NCI-H345 (cell line): ENCODE data around the gene CLCA2.
A peak's percentile ranks its signal among the peaks of the same experiment; 100 is the strongest.

Experiments used
- DNase-seq: peaks from one replicate; lab custom pipeline; 2025; lab: John Stamatoyannopoulos, UW

CLCA2 gene

DNA sequence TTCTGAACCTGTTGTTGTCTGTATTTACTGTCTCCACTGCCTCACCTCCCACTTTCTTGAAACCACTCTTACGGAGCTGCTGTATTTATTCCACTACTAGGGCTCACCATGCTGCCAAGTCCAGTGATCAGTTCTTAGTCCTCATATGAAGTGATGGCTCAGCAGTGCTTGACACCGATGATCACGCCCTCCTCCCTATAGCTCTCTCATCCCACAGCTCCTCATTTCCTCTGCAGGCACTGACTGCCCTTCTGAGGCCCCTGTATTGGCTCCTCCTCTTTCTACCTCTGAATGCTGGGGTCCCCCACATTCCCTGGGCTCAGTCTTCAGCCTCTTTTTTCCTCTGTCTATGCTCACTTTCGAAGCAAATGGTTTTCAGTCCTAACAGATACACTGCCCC lies 48.2 kb downstream of the CLCA2 start:
- no peak for DNase-seq

DNA sequence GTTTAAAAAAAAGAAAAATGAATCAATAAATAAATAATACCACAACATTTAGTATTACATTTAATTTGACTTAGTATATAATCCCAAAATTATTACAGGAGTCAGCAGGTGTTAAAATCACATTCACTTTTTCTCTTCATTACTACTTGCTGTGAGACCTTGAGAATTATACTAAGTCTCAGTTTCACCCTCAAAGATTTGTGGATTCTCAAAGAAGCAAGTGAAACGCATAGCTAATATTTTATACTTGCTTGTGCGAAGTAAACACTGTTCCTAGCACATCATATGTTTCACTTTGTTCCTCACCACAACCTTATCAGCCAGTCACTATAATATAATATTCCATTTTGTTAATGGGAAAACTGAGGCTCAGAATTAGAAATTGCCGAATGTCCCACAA lies 48.8 kb downstream of the CLCA2 start:
- no peak for DNase-seq

DNA sequence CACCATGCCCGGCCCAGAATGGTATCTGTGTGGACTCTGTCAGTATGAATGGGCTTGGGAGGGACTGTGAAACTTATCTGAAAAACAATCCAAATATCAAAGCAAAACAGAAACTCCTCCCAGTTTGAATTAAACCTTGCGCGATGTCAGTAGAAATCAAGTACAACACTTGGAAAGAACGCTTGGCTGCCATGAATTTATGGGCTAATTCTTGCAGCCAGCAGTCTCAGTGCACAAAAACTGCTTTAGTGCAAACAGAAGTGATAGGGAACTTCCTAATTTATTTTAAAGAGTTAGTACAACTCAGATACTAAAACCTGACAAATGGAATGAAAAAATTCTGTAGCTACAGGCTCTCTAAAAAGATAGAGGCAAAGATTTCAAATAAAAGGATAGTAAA lies 53.3 kb downstream of the CLCA2 start:
- DNase-seq, result no peak

DNA sequence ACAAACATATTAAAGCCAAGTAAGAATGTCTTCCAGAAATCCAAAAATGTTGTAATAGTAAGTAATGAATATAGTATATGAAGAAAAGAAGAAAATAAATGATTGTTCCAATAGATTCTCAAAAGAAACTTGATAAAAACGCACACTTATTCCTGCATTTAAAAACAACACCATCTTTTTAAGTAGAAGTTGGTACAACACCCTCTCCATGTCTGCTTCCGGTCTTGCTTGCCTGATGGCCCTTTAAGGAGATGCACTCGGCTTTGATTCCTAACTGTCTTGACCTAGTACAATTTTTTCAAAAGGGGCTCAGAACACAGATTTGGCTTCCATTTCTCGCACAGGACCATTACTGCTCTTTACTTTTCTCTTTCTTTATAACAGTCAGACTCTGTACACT lies 53.7 kb downstream of the CLCA2 start:
- no peak for DNase-seq

DNA sequence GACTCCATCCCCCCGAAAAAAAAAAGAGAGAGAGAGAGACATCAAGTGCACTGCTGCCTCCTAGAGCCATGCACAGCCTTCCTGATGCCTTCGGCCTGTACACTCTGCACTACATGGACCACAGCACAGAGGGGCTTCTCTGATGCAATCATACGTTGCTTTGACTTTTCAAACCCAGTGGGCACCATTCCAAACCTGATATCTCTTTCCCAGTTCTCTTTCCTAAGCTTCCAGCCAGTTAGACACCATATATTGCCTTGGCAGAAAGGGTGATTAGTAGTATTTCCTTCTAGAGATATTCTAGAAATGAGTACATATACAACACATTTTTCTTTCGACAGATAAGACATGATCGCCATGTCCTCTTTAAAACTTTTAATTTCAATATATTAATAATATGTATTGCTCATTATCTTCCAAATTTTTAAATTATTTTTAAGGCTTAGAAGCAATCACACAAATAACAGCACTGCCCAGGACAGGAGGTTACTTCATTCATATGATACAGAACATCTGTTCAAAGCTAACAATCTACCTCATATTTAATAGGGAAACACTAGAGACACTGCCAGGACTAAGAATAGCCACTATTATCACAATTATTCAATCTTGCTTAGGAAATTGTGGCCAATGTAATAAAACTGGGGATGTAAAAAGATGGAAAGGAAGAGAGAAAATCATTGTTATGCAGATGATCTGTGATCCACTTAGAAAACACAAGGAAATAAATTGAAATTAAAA lies 54.6 kb downstream of the CLCA2 start:
- DNase-seq, result no peak

DNA sequence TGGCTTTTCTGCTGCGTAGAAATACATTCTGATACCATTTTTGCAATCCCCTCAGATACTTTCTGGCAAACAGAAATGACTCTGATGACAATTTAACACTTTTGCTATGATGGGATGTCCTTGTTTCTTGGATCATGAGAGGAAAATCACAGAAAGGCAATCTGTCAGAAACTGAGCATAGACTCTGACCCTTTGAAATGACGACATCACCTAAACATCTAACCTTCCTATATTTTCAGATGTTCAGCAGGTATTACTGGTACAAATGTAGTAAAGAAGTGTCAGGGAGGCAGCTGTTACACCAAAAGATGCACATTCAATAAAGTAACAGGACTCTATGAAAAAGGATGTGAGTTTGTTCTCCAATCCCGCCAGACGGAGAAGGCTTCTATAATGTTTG lies 58.0 kb downstream of the CLCA2 start:
- DNase-seq, result no peak

DNA sequence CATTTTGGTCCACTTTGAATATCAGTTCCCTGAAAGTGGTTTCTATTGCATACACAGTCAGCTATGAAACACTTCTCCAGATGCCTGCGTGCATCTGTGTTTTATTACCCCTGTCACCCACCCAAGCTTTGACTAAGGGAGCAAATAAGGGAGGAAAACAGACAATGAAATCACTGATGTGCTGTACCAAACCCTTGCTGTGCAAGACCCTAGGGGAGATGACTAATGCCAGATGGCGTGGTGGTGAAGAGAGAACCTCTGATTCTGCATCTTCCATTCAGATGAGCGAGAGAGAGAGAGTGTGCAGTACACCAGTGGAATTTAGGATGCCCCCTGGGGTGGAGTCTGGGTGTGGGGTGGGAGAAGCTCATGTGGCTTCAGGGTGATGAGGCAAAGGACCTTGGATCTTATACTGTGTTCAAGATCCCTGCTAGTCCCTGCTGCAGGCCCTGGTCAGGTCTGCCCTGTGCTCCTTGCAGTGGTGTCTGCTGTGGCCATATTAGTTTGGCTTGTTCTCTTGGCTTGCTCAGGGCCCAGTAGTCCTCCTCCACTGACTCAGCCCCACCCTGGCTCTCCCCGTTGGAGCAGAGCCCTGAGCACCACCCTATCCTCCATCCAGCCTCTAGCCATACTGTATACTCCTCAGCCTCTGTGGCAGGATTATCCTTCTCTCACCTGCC lies 63.3 kb downstream of the CLCA2 start:
- DNase-seq, result no peak

DNA sequence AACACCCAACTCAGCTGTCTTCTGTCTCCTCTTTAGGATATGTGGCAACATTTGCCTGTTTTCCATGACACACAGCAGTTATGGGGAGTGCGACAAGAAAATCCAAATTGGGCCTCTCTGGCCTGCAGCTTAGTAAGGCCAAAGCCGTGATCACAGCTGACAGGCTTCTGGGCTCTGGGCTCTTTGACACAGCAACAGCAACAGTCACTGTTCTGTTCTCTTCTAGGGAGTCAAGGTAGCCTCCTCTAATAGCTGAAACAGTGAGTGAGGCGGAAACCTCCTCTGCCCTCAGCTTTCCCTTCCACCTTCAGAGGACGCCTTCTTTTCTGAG lies 63.8 kb downstream of the CLCA2 start:
- DNase-seq, result no peak

DNA sequence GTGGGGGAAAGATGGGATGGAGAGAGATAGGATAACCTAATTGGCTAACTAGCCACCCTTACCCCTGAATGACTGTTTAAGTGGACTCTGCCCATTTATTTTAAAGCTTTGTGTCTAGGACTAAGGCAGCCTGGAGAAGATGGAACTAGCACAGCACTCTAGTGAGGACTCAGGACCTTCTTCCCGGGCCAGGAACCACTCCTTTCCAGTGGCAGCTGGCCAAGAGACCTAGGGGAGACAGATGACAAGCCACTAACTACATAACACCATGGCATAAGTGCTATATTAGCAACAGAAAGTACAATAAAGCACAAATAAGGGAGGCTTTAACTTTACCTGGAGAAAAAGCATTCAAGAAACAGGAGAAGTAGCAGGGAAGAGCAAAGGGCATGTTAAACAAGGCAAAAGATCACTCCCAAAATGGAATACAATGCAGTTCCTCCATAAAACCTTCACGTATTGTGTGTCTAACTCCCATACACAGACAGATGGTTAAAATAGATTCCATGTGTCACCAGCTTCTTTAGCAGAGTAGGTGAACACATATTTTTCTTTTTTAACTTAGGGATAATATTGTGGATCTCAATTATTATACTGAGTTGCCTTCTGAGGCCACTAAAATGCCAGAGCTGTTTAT lies 65.4 kb downstream of the CLCA2 start:
- DNase-seq, result no peak

DNA sequence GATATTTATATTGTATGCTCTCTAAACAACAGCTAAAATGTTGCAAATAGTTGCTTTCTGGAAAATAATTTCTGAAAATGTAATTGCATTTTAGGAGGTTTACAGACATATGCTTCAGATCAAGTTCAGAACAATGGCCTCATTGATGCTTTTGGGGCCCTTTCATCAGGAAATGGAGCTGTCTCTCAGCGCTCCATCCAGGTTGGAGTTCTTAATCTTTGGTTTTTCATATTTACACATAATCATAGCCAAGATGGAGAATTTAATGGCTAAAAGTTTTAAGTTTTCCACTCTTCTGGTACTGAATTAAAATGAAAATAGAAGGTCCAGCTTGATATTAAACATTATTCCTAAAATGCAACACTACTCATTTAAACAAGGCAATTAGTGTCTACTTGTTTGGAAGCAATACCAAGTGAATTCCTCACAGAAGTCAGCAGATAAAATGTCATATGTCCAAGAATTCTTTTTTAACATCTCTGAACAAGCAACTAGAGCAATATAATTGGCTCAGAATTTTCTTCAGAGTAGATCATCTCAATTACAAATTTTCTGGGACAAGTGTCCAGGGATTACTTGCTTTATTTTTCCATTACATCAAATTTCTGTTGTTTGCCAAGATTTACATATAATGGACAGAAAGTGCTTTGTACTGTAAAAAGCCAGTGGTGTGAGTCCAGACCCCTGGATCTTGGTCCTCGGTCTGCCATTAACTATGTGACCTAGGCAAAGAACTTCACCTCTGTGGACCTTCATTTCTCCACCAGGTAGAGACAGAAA lies 67.4 kb downstream of the CLCA2 start:
- DNase-seq, result no peak

DNA sequence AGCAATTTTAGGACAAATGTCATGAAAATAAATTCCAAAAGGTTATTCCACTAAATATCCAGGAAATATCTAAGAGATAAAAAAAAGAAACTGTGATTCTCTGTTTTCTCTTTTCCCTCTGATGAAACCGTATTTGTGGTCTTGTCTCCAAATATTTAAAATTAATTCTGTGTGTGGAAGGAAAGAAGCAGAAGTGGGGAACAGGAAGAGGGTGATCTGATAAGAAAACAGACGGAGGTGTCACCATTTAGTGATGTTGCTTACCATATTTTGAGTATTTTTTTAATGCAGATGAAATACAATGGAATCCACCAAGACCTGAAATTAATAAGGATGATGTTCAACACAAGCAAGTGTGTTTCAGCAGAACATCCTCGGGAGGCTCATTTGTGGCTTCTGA lies 74.3 kb downstream of the CLCA2 start:
- no peak for DNase-seq

DNA sequence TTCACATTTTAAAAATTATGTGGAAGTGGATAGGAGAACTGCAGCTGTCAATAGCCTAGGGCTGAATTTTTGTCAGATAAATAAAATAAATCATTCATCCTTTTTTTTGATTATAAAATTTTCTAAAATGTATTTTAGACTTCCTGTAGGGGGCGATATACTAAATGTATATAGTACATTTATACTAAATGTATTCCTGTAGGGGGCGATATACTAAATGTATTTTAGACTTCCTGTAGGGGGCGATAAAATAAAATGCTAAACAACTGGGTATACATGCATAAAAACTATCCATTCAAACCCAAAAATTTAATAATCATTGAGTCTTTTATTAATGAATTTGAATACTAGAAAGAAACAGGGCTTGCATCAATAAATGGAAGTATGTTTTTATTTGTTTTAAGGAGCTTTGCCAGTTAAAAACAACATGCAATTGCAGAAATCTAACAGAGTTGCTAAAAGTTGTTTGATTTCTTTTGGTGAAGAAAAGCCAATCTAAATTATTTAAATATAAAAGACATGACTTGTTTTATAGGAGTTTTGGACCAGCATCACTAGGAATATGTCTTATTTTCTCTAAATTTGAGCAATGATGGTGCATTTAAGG lies 76.1 kb downstream of the CLCA2 start:
- DNase-seq, result peak; percentile 34

DNA sequence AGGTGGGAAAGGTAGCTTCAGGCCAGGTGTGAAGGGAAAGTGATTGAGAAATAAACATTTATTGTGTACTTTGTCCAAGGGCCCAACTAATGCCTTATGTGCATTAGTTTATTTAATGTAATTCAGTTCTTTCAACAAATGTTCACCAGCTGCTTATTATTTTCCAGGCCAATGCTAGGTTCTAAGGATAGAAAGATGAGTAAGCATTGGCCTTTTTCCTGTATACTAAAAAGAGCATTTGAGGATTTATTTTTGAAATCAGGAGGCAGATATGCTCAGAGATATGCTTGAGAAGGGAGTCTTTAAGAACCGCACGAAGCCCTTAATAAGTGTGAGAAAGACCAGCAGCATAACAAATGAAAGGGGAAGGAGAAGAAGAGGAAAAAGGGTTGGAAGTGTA lies 76.7 kb downstream of the CLCA2 start:
- DNase-seq, result no peak

DNA sequence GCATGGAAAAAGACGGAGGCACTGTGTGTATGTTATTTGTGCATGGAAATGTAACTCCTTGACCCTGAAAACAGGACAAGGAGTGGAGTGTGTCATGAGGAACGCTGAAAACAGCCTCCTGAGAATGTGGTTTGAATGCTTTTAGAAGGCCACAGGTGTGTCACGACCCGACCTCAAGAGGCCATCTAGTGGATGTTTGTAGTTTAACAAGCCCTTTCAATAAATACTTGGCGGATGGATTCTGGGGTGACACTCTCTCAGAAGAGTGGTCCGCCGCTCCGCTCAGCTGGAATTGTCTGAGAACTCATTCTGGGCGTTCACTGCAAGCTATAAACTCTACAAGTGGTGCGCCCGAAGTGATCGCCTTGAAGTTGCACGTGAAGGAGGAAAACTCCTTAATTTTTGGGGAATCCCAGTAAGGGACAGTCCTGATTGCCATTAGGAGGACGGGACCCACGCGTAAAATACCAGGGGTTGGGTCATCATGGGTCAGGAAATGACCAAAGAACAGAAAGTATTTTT lies 78.2 kb downstream of the CLCA2 start:
- peak; percentile 20 for DNase-seq

DNA sequence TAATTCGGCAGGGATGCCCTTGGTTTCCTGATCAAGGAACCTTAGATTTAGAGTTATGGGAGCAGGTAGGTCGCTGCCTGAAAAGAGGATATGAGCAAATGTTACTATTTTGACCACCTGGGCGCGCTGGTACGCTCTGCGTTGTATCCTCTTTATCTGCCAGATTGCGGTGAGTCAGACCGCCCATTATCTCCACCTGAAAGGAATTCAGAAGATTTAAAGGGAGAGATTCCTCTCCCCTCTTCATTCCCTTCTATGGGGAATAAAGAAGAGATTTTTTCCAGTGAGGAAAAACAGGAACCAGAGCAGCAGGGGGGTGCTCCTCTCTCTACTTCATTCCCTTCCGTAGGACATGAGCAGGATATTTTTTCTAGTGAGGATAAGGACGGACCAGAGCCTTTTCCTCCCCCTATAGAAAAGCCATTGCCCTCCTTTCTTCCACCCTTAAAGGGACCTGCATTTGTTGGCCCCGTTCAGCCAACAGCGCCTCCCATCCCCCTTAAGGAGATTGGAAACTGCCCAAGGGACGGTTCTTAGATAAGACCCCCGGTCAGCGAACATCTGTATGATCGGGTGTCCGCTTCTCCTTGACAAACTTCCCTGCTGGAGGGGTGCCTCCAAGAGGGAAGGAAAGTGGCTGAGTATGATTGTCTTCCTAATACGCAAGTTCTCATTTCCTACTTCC lies 78.9 kb downstream of the CLCA2 start:
- DNase-seq, result no peak

DNA sequence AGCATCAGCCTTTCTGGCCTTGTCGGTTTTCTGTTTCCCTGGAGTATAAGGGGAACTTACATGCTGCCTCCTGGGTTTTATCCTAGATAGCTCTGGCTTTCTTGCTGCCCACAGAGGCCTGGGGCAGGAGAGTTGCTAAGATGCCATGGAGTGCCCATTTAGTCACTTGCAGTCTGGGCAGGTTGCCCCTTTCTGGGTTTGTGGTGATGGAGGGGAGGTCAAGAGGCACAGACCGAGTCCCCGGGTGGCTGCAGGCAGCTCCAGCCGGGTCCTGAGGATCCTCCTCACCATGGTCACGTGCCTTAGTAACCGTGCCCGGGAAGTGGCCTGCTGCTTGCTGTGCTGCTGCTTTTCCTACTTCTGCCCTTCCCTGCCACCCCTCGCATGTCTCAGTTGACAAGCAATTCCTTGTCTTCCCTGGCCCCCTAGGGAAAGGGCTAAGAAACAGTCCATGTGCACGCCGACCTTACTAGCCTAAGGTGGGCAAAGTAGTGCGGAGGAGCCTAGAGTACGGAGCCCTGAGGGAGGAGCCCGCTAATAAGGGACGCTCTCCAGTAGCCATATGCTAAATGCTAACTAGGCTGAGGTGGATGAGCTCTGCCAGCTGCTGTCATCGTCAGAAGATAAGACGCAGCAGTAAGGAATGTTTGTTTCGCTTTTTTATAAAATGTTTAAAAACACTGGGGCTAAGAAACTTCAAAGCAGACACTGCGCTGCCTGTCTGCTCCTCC lies 79.6 kb downstream of the CLCA2 start:
- no peak for DNase-seq

DNA sequence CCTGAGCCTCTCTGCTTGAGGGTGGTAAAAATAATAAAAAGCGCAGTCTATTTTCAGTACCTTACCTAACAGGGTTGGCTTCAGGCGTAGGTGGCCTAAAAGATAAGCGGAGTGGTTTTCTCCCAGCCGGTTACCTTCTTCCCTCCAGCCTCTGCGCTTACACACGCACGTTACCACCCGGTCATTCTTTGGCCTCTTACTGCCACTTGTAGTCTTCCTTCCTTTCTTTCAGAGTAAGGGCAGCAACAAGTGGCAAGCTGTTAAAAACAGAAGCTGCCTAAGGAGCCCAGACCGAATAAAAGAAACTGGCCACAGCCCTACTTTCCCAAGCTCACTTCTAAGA lies 80.1 kb downstream of the CLCA2 start:
- DNase-seq, result no peak

DNA sequence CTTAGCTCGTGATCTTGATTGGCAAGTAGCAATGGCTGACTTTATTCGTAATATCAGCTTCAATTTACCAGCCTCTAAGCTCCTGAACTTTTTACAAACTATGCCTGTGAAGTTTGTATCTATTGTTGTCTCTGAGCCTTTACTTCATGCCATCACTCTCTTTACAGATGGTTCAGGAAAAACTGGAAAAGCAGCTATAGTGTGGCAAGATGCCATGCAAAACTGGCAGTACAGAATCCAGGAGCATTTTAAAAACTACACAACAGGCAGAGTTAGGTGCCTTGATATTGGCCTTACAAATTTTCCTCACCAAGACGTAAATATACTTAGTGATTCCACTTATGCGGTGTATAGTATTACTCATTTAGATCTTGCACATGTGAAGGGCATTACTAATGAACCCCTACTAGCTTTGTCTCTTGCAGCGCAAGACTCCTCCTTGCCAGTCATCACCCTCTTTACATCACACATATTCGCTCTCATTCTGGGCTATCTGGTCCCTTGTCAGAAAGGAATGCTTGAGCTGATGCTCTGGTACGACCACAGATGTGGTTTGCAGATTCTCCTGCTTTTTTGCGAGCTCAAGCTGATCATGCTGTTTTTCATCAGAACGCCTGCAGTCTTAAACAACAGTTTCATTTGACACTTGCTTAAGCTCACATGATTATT lies 81.1 kb downstream of the CLCA2 start:
- DNase-seq, result no peak

DNA sequence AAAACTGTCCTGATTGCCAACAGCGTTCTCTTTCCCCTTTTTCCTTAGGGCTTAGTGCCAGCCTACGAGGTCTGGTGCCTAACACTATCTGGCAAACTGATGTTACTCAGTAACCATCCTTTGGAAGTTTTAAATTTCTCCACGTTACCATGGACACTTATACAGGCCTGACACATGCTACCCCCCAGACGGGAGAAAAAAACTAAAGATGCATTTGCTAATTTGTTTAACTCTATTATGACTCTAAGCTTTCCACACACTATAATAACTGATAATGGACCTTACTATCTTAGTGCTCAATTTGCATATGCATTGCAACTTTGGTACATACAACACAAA lies 81.6 kb downstream of the CLCA2 start:
- no peak for DNase-seq
